Kasumi-1 (cell line): ENCODE results near the gene SAMD4A.
A peak's percentile ranks its signal among the peaks of the same experiment; 100 is the strongest.

Experiments
- DNase-seq, 2 experiments: peaks; one replicate each; lab custom pipeline; 2025; lab: John Stamatoyannopoulos, UW

SAMD4A gene

GRCh38 chr14:54566410-54567223 lies at the start of gene SAMD4A:
Gene SAMD4A (plus strand): TSS chr14:54567128. CDS start chr14:54567917, 789 bp downstream.
- DNase-seq: peak; percentile 59 to 60

GRCh38 chr14:54524410-54524809 lies 42.5 kb upstream of the SAMD4A start:
- no peak for DNase-seq

GRCh38 chr14:54528973-54529372 lies 38.0 kb upstream of the SAMD4A start:
- DNase-seq: no peak

GRCh38 chr14:54529811-54530210 lies 37.1 kb upstream of the SAMD4A start:
- no peak for DNase-seq

GRCh38 chr14:54532111-54533012 lies 34.6 kb upstream of the SAMD4A start:
- no peak for DNase-seq

GRCh38 chr14:54533100-54533499 lies 33.8 kb upstream of the SAMD4A start:
- no peak for DNase-seq

- DNase-seq: no peak
These were observed 31.8 kb upstream of the SAMD4A start for GRCh38 chr14:54535126-54535525.

- DNase-seq: no peak
These were observed 31.3 kb upstream of the SAMD4A start for GRCh38 chr14:54535646-54536045.

- no peak for DNase-seq
These were observed 29.3 kb upstream of the SAMD4A start for GRCh38 chr14:54537651-54538050.

GRCh38 chr14:54538055-54538454 lies 28.9 kb upstream of the SAMD4A start:
- DNase-seq: no peak

GRCh38 chr14:54547583-54547982 lies 19.3 kb upstream of the SAMD4A start:
- no peak for DNase-seq

GRCh38 chr14:54548491-54548890 lies 18.4 kb upstream of the SAMD4A start:
- DNase-seq: no peak

- peak; percentile 23 to 33 for DNase-seq
These were observed 17.1 kb upstream of the SAMD4A start for GRCh38 chr14:54549862-54550261.

GRCh38 chr14:54550514-54550913 lies 16.4 kb upstream of the SAMD4A start:
- no peak for DNase-seq

GRCh38 chr14:54554401-54554800 lies 12.5 kb upstream of the SAMD4A start:
- DNase-seq: no peak

GRCh38 chr14:54555651-54556050 lies 11.3 kb upstream of the SAMD4A start:
- no peak for DNase-seq

- no peak for DNase-seq
These were observed 10.4 kb upstream of the SAMD4A start for GRCh38 chr14:54556535-54556934.

- no peak for DNase-seq
These were observed 4.6 kb upstream of the SAMD4A start for GRCh38 chr14:54562334-54562733.

GRCh38 chr14:54564071-54564867 lies 2.7 kb upstream of the SAMD4A start:
- peak; percentile 51 to 54 for DNase-seq

GRCh38 chr14:54564868-54565784 lies 1.8 kb upstream of the SAMD4A start:
- DNase-seq: peak; percentile 30 to 62
